Measurements from ENCODE around the gene CYP1A1. TPM values are rescaled to one million over a fixed set of nuclear protein-coding genes. Genes with fewer than 3 reads are reported as not detected.

CYP1A1 gene
- total RNA-seq, 1 donor: 0.36 TPM

- Histone ChIP-seq H3K4me1 (ENCODE audit: insufficient read depth, low read length) (no peaks in the 10 kb centered on the region), H3K36me3 (ENCODE audit: insufficient read depth, low read length) (no peaks in the 10 kb centered on the region), H2AFZ (ENCODE audit: low read length) (no peak overlapping the region), H3K9me3 (ENCODE audit: low read depth, low read length) (no peaks in the 10 kb centered on the region), H3K27me3 (ENCODE audit: insufficient read depth, low read length) (peaks cover 1% of the 10 kb centered on the region), H3K4me2 (ENCODE audit: insufficient read depth, low read length) (no peak overlapping the region), H3K79me2 (ENCODE audit: insufficient read depth, low read length) (no peaks in the 10 kb centered on the region), H4K20me1 (ENCODE audit: insufficient read depth, low read length) (no peaks in the 10 kb centered on the region), H3K4me3 (ENCODE audit: insufficient read depth, low read length) (no peak overlapping the region), H3K27ac (ENCODE audit: low read depth, low read length) (no peak overlapping the region)
- no peak for DNase-seq (ENCODE audit: insufficient read length, low spot score, missing footprints)
- TF ChIP-seq CTCF (IDR thresholded peaks at IDR 0.05; ENCODE audit: extremely low read depth, low read depth, low read length): no peak
These were observed 13.0 kb downstream of the CYP1A1 start for GRCh38 chr15:74712311-74712710.

- Histone ChIP-seq H3K4me3 (ENCODE audit: insufficient read depth, low read length) (no peak overlapping the region), H3K4me1 (ENCODE audit: insufficient read depth, low read length) (no peaks in the 10 kb centered on the region), H4K20me1 (ENCODE audit: insufficient read depth, low read length) (no peaks in the 10 kb centered on the region), H3K27me3 (ENCODE audit: insufficient read depth, low read length) (peaks cover 15% of the 10 kb centered on the region), H3K4me2 (ENCODE audit: insufficient read depth, low read length) (no peak overlapping the region), H3K27ac (ENCODE audit: low read depth, low read length) (no peak overlapping the region), H3K9me3 (ENCODE audit: low read depth, low read length) (no peaks in the 10 kb centered on the region), H3K79me2 (ENCODE audit: insufficient read depth, low read length) (no peaks in the 10 kb centered on the region), H2AFZ (ENCODE audit: low read length) (no peak overlapping the region), H3K36me3 (ENCODE audit: insufficient read depth, low read length) (no peaks in the 10 kb centered on the region)
- DNase-seq (ENCODE audit: insufficient read length, low spot score, missing footprints): no peak
- TF ChIP-seq CTCF (IDR thresholded peaks at IDR 0.05; ENCODE audit: extremely low read depth, low read depth, low read length): no peak
These were observed 14.8 kb downstream of the CYP1A1 start for GRCh38 chr15:74710319-74711094.

GRCh38 chr15:74709892-74710291, 15.4 kb downstream of the CYP1A1 start:
- no peaks in the 10 kb centered on the region for H3K4me1 ChIP-seq (ENCODE audit: insufficient read depth, low read length)
- no peak overlapping the region for H3K4me2 ChIP-seq (ENCODE audit: insufficient read depth, low read length)
- H3K27me3 ChIP-seq (ENCODE audit: insufficient read depth, low read length): peaks cover 17% of the 10 kb centered on the region
- no peak overlapping the region for H3K27ac ChIP-seq (ENCODE audit: low read depth, low read length)
- H3K4me3 ChIP-seq (ENCODE audit: insufficient read depth, low read length): no peak overlapping the region
- no peaks in the 10 kb centered on the region for H3K36me3 ChIP-seq (ENCODE audit: insufficient read depth, low read length)
- no peaks in the 10 kb centered on the region for H3K9me3 ChIP-seq (ENCODE audit: low read depth, low read length)
- H3K79me2 ChIP-seq (ENCODE audit: insufficient read depth, low read length): no peaks in the 10 kb centered on the region
- TF ChIP-seq CTCF (IDR thresholded peaks at IDR 0.05; ENCODE audit: extremely low read depth, low read depth, low read length): no peak
- H4K20me1 ChIP-seq (ENCODE audit: insufficient read depth, low read length): no peaks in the 10 kb centered on the region
- no peak overlapping the region for H2AFZ ChIP-seq (ENCODE audit: low read length)
- no peak for DNase-seq (ENCODE audit: insufficient read length, low spot score, missing footprints)

- no peak overlapping the region for H3K27ac ChIP-seq (ENCODE audit: low read depth, low read length)
- H2AFZ ChIP-seq (ENCODE audit: low read length): no peak overlapping the region
- H3K4me3 ChIP-seq (ENCODE audit: insufficient read depth, low read length): no peak overlapping the region
- DNase-seq (ENCODE audit: insufficient read length, low spot score, missing footprints): no peak
- H3K27me3 ChIP-seq (ENCODE audit: insufficient read depth, low read length): peaks cover 17% of the 10 kb centered on the region
- no peaks in the 10 kb centered on the region for H3K36me3 ChIP-seq (ENCODE audit: insufficient read depth, low read length)
- H3K4me1 ChIP-seq (ENCODE audit: insufficient read depth, low read length): no peaks in the 10 kb centered on the region
- no peaks in the 10 kb centered on the region for H3K79me2 ChIP-seq (ENCODE audit: insufficient read depth, low read length)
- H4K20me1 ChIP-seq (ENCODE audit: insufficient read depth, low read length): no peaks in the 10 kb centered on the region
- no peak for TF ChIP-seq CTCF (IDR thresholded peaks at IDR 0.05; ENCODE audit: extremely low read depth, low read depth, low read length)
- no peak overlapping the region for H3K4me2 ChIP-seq (ENCODE audit: insufficient read depth, low read length)
- no peaks in the 10 kb centered on the region for H3K9me3 ChIP-seq (ENCODE audit: low read depth, low read length)
These were observed 16.3 kb downstream of the CYP1A1 start for GRCh38 chr15:74709011-74709410.
